Measurements from ENCODE around the gene PRG3. TPM values are rescaled to one million over a fixed set of nuclear protein-coding genes. Genes with fewer than 3 reads are reported as not detected.
"Not testable (repeated sequence)": the region's sequence is repeated elsewhere in the genome, so short reads cannot be mapped to it uniquely, and the experiment has no call there.

Gene PRG3
- total RNA-seq, 1 donor from 2014 or later: not detected

DNA sequence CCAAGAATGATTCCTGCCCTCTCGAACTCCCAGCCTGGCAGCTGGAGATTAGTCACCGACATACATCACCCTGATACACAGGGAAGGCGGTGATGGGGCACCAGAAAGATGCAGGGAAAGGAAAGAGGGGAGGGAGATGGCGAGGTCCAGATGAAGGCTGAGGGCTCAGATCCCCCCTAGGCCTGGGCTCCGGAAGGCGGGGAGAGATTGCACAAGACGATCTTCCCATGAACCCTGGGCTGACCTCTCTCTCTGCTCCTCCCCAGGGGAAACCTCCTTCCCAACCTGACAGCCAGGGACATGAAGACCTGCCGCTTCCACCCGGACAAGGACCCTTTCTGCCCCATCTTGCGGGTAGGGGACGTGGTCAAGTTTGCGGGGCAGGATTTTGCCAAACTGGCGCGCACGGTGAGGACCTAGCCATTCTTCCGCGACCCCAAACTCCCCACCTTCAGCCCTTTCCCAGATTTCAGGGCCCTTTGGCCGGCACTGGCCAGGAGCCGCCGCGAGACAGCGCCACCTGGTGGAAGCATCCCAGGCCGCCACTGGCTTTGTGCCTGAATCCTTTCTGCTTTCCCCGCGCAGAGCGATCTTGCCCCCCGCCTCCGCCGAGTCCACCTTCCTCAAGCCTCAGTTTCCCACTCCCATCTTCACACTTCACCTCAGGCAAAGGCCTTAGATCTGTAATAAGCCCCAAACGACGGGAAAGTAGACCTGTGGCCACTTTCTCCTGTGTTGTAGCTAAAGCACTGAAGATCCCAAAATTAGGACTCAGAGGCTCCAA is 31.3 kb downstream of the PRG3 start:
- intact Hi-C loops (cut with DNase I): loop anchor here (5.0 to 10.0 kb wide), 3 partner anchors 175 to 507 kb away; no protein-coding TSS in a partner anchor
- DNase-seq (peak; percentile 83), ATAC-seq (ENCODE audit: poor library complexity) (peak; percentile 77)

DNA sequence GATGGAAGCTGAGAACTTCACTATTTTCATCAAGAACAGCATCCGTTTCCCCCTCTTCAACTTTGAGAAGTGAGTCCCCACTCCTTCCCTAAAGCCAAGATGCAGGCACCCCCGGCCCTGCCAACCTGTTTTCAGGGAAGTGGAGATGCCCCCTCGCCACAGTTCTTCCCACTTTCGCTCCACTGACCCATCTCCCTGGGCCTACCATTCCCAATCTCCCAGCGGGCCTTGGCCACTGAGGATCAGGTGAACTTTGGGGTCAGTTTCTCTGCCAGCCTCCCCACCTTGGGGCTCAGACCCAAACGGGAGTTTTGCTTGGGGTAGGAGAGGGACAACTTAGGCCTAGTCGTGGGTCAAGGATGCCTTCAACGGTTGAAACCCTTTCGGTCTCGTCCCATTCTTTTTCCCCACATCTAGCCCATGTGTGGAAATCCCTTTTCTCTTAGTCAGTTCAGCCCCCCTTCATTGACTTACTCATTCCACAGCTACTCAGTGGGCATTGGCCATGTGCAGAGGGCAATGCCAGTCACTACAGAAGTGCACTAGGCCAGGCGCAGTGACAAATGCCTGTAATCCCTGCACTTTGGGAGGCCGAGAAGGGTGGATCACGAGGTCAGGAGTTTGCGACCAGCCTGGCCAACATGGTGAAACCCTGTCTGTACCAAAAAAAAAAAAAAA is 32.2 kb downstream of the PRG3 start:
- ATAC-seq (ENCODE audit: poor library complexity): no peak
- intact Hi-C loops (cut with DNase I): loop anchor here (5.0 to 10.0 kb wide), 2 partner anchors 176 to 294 kb away; no protein-coding TSS in a partner anchor
- no peak for DNase-seq

DNA sequence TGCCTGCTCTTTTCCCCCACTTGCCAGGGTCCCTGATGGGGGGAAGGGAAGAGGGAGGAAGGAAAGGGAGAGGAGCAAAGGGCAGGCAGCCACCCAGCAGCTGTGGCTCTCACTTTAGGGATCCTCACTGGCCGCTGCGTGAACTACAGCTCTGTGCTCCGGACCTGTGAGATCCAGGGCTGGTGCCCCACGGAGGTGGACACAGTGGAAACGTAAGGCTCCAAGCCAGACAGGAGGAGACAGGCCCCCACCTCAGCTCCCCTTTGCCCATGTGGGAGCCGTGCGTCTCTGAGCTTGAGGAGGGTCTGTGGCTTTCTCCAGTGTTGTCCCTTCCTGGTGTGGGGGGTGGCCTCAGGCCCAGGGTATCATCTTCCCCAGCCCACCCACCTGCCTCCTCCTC is 32.9 kb downstream of the PRG3 start:
- ATAC-seq (ENCODE audit: poor library complexity) (no peak), DNase-seq (no peak)
- intact Hi-C loops (cut with DNase I): loop anchor here (5.0 to 10.0 kb wide), 2 partner anchors 177 to 294 kb away; no protein-coding TSS in a partner anchor

DNA sequence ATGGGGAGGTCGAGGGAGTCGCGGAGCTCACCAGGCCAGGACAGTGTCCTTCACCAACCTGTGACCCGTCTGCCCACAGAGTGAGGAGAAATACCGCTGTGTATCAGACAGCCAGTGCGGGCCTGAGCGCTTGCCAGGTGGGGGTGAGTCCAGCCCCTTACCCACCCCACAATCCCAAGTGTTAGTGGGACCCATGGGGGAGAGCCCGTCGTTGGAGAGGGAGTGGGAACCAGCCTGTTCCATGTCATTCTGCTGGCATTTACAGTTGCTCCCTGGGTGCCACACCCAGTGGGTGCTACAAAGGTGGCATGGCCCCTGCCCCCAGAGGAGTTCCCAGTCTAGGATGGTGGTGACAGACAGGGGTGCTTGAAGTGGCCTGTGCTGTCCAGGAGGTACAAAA is 33.6 kb downstream of the PRG3 start:
- intact Hi-C loops (cut with DNase I): loop anchor here (5.0 to 10.0 kb wide), 2 partner anchors 177 to 295 kb away; no protein-coding TSS in a partner anchor
- ATAC-seq (ENCODE audit: poor library complexity) (no peak), DNase-seq (no peak)

DNA sequence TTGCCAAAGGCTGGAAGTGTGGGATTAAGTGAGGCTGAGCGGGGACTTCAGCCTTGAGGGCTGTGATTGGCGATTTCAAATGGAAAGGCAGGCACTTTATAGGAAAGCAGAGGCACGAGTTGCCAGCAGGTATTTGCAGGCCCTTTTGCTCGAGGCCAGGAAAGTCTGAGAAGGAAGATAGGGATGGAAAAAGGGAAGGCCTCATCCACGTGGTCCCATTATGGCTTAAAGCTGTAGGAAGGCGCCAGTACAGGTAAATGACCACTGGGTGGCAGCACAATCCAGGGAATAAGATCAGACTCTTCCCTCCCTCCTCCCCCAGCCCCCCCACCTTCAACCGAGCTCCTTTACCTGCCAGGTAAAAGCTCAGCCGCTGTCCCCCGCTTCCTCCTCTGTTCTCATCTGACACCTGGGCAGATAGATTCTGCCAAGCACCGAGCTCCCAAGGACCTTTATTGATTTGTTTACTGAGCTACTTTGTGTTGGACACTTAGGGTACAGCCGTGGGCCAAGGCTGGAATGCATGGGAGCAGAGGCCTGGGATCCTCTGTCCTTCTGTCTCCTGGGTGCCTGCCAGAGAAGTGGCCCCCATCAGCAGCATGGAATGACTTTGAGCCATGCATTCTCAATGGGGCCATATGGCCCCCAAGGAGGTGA is 35.3 kb downstream of the PRG3 start:
- intact Hi-C loops (cut with DNase I): loop anchor here (5.0 to 10.0 kb wide), 2 partner anchors 179 to 297 kb away; no protein-coding TSS in a partner anchor
- ATAC-seq (ENCODE audit: poor library complexity): peak; percentile 89
- peak; percentile 64 for DNase-seq

DNA sequence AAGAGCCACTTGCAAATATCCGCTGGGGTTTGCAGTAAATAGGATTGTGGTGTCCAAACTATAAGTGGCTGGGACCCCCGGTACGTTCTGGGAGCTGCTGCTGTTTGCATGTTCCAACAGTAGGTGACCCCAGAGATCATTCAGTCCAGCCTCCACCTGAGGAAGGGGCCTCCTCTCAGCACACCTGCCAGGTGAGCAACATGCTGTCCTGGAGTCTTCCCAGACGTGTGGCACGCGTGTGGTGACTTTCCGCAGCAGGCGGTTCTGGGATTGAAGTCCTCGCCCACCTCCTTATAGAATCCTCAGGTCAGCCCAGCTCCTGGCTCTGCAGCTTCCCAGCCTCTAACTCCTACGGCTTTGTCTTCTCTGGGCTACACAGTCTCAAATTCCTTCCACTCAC is 36.1 kb downstream of the PRG3 start:
- DNase-seq: no peak
- ATAC-seq (ENCODE audit: poor library complexity): no peak
- intact Hi-C loops (cut with DNase I): loop anchor here (5.0 to 10.0 kb wide), 2 partner anchors 180 to 297 kb away; no protein-coding TSS in a partner anchor

DNA sequence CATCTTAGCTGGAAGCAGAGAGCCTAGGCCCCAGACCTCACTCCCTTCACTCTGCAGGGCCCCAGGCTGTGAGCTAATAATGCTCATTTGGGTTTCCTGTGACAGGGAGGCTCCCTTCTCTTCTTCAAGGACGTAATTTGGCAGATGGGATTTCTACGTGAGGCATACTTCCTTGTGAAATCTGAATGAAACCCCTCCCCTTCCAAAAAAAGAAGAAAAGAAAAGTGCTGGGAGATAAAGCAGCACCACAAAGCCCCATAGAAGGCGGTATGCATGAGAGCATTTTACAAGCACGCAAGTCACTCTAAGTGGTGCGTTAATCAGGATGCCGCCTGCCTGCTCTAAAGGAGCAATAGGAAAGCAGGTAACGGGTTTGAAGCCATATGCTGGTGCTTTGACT is 37.1 kb downstream of the PRG3 start:
- intact Hi-C loops (cut with DNase I): loop anchor here (10.0 kb wide), 1 partner anchor 181 kb away; no protein-coding TSS in a partner anchor
- no peak for DNase-seq
- ATAC-seq (ENCODE audit: poor library complexity): no peak

DNA sequence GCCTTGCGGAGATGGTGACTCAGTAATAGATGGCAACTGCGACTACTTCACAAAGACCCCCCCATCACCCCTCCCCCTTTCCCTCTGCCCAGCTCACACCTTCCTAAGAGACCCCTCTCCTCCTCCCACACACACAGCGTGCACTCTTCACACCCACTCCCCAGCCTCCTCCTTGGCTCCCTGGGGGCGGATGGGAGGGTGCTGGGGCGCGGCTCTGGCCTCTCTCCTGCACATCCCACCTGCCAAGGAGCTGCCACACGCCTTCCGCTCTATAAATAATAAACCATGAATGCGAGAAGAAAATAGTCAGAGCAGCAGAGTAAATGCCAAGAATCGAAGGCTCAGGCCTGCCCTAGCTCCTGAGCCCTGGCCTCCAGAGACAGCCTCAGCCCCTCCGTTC is 38.2 kb downstream of the PRG3 start:
- DNase-seq (no peak), ATAC-seq (ENCODE audit: poor library complexity) (no peak)
- intact Hi-C loops (cut with DNase I): loop anchor here (10.0 kb wide), 1 partner anchor 182 kb away; no protein-coding TSS in a partner anchor

DNA sequence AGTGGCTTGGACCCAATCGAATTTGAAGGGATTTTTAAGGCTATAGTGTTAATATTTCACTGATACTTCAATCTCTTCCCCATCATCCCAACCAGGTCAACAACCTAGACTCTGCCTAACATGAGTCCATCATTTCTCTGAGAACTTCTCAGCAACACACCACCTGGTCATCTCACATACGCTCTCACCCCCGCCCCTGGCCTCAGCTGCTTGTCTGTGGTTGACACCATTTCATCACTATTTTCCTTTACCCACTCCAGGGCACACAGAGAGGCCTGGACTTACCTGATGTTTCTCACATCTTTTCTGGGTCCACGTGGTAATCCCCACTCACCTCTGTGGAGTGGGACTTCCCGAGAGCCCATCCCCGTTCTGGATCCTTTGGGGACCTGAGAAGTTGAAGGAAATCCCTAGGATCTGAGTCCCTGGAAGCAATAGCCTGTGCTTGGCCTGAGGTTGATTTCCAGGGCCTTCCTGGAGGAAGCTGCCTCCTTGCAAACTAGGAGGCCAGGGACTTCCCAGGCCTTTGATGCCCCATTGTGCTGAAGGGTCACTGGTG is 39.6 kb downstream of the PRG3 start:
- no peak for DNase-seq
- intact Hi-C loops (cut with DNase I): loop anchor here (10.0 kb wide), 1 partner anchor 183 kb away; no protein-coding TSS in a partner anchor
- no peak for ATAC-seq (ENCODE audit: poor library complexity)

DNA sequence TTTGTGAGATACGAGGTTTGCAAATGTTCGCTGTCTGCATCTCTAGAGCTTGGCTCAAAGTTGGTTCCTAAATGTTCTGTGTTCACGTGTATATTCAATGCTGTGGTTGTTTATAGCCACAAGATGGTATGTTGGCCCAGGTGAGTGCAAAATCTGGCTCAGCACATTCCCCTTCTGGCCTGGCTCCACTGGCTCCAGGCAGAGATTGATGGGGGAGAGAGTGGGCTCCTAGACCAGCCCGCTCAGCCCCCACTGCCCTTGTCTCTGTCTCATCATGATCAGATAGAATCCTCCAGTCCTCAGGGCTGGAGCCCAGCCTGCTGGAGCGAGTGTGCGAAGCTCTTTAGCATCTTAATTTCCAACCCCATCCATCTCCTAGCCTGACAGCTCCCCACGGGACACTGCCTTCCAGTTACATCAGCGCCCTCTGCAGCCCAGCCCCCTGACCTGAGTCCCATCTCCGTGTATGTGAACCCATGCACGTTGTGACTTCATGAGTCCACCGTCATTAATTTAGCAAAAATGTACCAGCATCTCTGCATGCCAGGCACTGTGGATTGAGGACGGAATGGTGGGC is 40.8 kb downstream of the PRG3 start:
- no peak for ATAC-seq (ENCODE audit: poor library complexity)
- DNase-seq: no peak
- intact Hi-C loops (cut with DNase I): loop anchor here (10.0 kb wide), 1 partner anchor 185 kb away; no protein-coding TSS in a partner anchor

DNA sequence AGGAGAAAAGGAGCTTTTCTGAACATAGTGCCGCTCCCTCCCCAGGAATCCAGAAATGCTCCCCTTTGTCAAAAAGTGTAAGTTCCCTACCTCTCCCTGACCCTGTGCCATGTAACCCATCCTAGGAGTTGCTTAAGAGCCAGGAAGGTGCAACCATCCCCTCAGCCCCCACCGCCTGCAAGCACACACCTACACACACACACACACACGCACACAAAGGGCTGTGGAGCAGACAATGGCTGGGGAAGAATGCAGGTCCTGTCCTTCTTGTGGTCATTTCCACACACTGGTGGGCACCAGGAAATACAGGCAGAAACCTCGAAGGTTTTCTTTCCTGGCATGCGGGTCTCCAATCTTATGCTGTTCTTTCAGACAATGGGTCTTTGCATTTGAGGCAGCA is 41.6 kb downstream of the PRG3 start:
- intact Hi-C loops (cut with DNase I): no loop called here
- no peak for ATAC-seq (ENCODE audit: poor library complexity)
- no peak for DNase-seq

DNA sequence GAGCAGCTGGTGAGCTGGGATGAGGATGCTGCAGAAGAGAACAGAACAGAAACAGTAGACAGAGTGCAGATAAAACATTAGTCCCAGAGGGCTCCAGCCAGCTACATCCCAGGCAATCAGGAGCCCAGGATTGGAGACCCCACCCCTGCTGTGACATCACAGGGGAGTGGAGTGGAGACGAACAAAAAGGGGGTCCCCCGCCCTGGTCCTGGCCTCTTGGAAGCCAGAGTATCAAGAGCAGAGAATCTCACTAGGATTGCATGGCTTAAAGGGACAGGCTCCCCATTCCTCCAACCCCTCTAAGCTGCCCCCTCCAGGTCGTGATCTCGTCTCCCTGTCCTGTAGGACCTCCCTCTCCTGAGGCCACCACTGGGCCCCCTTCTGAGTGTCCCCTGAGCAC is 42.8 kb downstream of the PRG3 start, which contains the start of gene P2RX3:
Gene P2RX3 (plus strand): TSS at position 211 of the 400 bp plus-strand sequence. CDS start 199 bp downstream, outside the sequence.
- ATAC-seq (ENCODE audit: poor library complexity): no peak
- DNase-seq: no peak
- intact Hi-C loops (cut with DNase I): no loop called here

DNA sequence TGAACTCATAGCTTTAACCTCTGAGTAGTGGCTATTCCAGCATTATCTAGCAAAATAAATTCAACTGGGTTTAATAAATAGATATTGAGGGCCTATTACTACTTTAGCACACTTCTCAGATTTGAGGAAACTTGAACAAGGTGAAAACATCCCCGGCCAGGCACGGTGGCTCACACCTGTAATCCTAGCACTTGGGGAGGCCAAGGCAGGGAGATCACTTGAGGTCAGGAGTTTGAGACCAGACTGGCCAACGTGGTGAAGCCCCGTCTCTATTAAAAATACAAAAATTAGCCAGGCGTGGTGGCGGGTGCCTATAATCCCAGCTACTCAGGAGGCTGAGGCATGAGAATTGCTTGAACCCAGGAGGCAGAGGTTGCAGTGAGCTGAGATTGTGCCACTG is 44.1 kb downstream of the PRG3 start:
- DNase-seq; intact Hi-C loops (cut with DNase I); ATAC-seq (ENCODE audit: poor library complexity): not testable (repeated sequence)

DNA sequence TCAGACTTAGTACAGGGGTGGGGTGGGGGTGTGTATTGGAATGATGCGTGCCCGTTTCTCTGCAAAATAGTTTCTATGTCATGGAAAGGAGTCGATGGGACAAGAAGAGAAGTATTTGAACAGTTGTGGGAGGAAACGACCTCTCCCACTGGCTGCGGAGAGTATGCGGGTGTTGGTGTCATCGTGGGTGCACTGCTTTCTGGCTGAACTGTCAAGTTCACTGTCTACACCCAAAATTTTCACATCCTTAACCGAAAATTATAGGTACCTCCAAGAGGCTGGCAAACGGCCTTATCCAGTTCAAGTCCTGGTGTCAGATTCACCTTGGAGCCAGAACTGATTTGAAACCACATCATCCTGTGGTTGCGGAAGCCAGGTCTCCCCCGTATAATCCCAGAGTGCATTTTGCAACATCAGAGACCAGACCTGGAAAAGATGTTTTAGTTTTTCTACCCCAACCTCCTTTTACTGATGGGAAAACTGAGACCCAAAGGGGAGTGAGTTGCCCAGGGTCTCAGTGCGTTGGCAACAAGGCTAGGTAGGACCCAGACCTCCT is 44.8 kb downstream of the PRG3 start:
- no peak for ATAC-seq (ENCODE audit: poor library complexity)
- intact Hi-C loops (cut with DNase I): no loop called here
- no peak for DNase-seq

DNA sequence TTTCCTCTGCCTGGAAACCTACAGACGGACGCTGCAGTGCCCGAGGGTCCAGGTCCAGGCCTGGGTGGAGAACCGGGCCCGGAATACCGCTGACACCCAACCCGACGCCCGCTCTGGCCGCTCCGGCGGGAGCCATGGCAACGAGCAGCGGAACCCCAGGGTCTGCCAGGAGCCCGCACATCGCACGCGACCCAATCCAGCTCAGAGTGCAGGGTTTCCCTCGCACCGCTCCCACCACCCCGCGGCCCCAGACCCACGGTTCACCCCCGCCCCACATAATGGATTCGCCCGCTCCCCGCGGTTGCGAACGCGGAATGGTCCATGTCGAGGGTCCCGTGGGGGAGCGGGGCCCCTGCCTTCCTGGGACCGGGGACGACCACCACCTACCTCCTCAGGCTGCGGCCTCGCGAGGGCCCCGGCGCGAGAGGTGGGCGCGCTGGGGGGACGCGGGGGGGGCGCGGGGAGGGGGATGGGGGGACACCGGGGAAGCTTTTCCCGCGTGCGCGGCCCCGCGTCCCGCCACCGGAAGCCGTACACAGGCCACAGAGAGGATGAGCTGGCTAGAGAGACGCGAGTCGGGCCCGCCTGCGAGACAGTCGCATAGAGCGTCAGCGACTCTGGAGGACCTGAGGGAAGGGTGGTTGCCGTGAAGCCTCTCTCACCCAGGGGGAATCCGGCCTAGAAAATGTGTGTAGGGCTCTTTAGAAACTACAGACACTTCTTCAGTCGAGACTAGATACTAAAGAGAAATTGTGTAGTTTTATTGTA is 45.4 kb downstream of the PRG3 start, which contains the start of gene SSRP1:
Gene SSRP1 (minus strand): TSS at position 550 of the 768 bp plus-strand sequence. CDS start 771 bp downstream, outside the sequence.
- ATAC-seq (ENCODE audit: poor library complexity): peak; percentile 99
- DNase-seq: peak; percentile 94
- intact Hi-C loops (cut with DNase I): no loop called here

DNA sequence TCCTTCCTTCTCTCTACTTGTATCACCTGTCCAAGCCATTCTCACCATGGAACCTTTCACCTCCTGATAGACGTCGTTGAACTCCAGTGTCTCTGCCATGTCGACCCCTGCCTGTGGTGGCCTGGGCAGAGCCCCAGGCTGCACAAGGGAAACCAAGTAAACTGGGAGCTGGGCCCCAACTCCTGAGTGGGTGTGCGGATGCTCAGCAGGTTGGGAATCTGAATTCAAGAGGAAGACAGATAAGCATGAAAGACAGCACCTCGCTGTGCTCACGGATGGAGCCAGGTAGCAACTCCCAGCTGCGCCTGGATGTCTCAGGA is 46.0 kb downstream of the PRG3 start:
- ATAC-seq (ENCODE audit: poor library complexity) (no peak), DNase-seq (no peak)
- intact Hi-C loops (cut with DNase I): no loop called here

DNA sequence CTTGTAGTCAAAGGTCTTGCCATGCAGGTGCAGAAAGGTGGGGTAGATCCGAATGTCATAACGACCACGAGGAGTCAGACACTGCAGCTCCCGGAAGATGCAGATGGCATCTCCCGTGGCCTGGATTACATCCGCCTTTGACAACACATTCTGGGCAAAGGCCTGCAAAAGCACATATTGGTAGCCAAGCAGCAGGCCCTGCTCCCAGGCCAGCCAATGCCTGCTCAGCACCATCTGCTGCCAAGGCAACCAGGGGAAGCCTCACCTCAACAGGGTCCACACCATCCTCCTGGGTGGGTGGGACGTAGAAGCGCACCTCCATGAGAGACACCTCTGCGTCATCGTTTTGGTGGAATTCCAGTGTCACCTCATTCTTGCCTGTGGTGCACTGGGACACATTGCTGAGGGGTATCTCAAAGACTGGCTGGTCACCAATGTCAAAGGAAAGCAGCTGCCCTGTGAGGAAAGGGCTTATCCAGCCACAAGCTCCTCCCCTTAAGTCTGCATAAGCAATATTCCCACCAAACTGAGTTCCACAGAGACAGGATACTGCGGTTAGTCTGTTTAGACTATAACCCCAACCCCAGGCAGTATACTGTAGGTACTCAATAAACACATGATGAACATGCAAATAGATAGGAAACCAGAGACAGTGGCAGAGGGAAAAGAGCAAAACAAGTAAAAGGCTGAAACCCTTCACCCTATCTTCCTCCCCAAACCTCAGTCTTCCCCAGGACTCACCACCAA is 48.1 kb downstream of the PRG3 start:
- DNase-seq: no peak
- intact Hi-C loops (cut with DNase I): no loop called here
- ATAC-seq (ENCODE audit: poor library complexity): no peak
